HCT116 (cell line): ENCODE data around the gene LHFPL6. TPM values are rescaled to one million over a fixed set of nuclear protein-coding genes. Genes with fewer than 3 reads are reported as not detected.
A peak's percentile ranks its signal among the peaks of the same experiment; 100 is the strongest.

ENCODE experiments used
- ATAC-seq: fragments of 200-7000 bp; cut with Tn5 transposase; 2 replicates; pipeline ENCODE4 v1.9.1; 2020; ENCODE audit warnings: mild to moderate bottlenecking, moderate library complexity
- BruUV-seq: library from RNA; stranded (reverse); fragments of 400-500 nt; replicated peaks from 2 replicates; lab custom pipeline; 2021; lab: Mats Ljungman, UMichigan
- CTCF ChIA-PET: fragments of 300-600 bp; sonication (Branson Sonifier 250); formaldehyde crosslinking; loops from one replicate; lab custom pipeline; 2021; ENCODE audit warnings: antibody characterized with exemption; lab: Charles Lee
- POLR2A ChIA-PET: fragments of 300-600, 350-600 bp; sonication (Branson Sonifier 250); formaldehyde crosslinking; loops from one replicate; lab custom pipeline; 2021; ENCODE audit warnings: antibody characterized with exemption; lab: Charles Lee
- RAD21 ChIA-PET, 2 experiments: fragments of 300-600 bp; sonication (Branson Sonifier 250); formaldehyde crosslinking; loops; one replicate each; lab custom pipeline; 2023; ENCODE audit warnings: low total read pairs in 2 of 2; ENCODE audit not compliant: uncharacterized antibody in 2 of 2, unreplicated experiment in 2 of 2, low non-redundant PET in 1 of 2; lab: Charles Lee
- DNase-seq: peaks from one replicate; pipeline ENCODE4 v3.0.0-alpha.2; 2010; ENCODE audit warnings: low read depth, low spot score
- H2AFZ ChIP-seq: fragments of 200-600 bp; shearing (Covaris generic), sonication (generic); 2 replicates; pipeline ENCODE4 v1.6.1; 2017; ENCODE audit warnings: low read depth, mixed run types, mixed read lengths, antibody characterized with exemption, low read length; ENCODE audit not compliant: poor library complexity, severe bottlenecking
- H3K27ac ChIP-seq: 2 replicates; pipeline ENCODE4 v1.5.1; 2012; ENCODE audit warnings: low read depth, low read length
- H3K27me3 ChIP-seq: fragments of 200-600 bp; sonication (generic); 2 replicates; pipeline ENCODE4 v1.6.1; 2016; ENCODE audit warnings: mixed run types, low read length, mixed read lengths; ENCODE audit not compliant: insufficient read depth
- H3K36me3 ChIP-seq, 2 experiments: fragments of 200-500 bp in 1 of 2; fragments of 200-600 bp in 1 of 2; sonication (Bioruptor generic) in 1 of 2; sonication (generic) in 1 of 2; 2 replicates each; pipeline versions ENCODE4 v1.5.1 to v1.6.1; 2014 to 2016; ENCODE audit warnings: low read length in 2 of 2, inconsistent platforms in 1 of 2, mixed read lengths in 1 of 2, mixed run types in 1 of 2; ENCODE audit not compliant: insufficient read depth in 2 of 2, control insufficient read depth in 1 of 2
- H3K4me1 ChIP-seq, 2 experiments: fragments of 200-600 bp in 1 of 2; sonication (generic) in 1 of 2; 2 replicates each; pipeline versions ENCODE4 v1.5.1 to v1.6.1; 2012 to 2017; ENCODE audit warnings: low read length in 2 of 2, inconsistent platforms in 1 of 2, mild to moderate bottlenecking in 1 of 2, mixed read lengths in 1 of 2, mixed run types in 1 of 2, moderate library complexity in 1 of 2; ENCODE audit not compliant: insufficient read depth in 2 of 2, control insufficient read depth in 1 of 2
- H3K4me2 ChIP-seq: fragments of 200-600 bp; sonication (generic); 2 replicates; pipeline ENCODE4 v1.6.1; 2017; ENCODE audit warnings: mixed run types, low read length, mixed read lengths
- H3K4me3 ChIP-seq, 2 experiments: fragments of 200-600 bp in 1 of 2; sonication (generic) in 1 of 2; replicated peaks in 1 of 2; 2 replicates each; pipeline ENCODE4 v1.5.1; 2011 to 2016; ENCODE audit warnings: low read length in 2 of 2, control low read depth in 1 of 2, low read depth in 1 of 2, mild to moderate bottlenecking in 1 of 2, mixed read lengths in 1 of 2, mixed run types in 1 of 2
- H3K79me2 ChIP-seq: fragments of 200-600 bp; sonication (generic); 2 replicates; pipeline ENCODE4 v1.6.1; 2017; ENCODE audit warnings: mild to moderate bottlenecking, mixed run types, low read length, moderate library complexity, mixed read lengths; ENCODE audit not compliant: insufficient read depth
- H3K9ac ChIP-seq: fragments of 200-600 bp; sonication (generic); 2 replicates; pipeline ENCODE4 v1.6.1; 2016; ENCODE audit warnings: low read length, mixed read lengths
- H3K9me2 ChIP-seq: fragments of 200-600 bp; sonication (generic), shearing (Covaris generic); 2 replicates; pipeline ENCODE4 v1.6.1; 2017; ENCODE audit warnings: mixed run types, mild to moderate bottlenecking, moderate library complexity; ENCODE audit not compliant: insufficient read depth
- H3K9me3 ChIP-seq, 2 experiments: fragments of 200-500 bp in 1 of 2; fragments of 200-600 bp in 1 of 2; sonication (Bioruptor generic) in 1 of 2; sonication (generic) in 1 of 2; 2 replicates each; pipeline ENCODE4 v1.6.1; 2014 to 2017; ENCODE audit warnings: low read length in 2 of 2, mixed read lengths in 2 of 2, inconsistent platforms in 1 of 2, low read depth in 1 of 2, mild to moderate bottlenecking in 1 of 2, mixed run types in 1 of 2, moderate library complexity in 1 of 2; ENCODE audit not compliant: control insufficient read depth in 1 of 2, insufficient read depth in 1 of 2
- H4K20me1 ChIP-seq: fragments of 200-600 bp; sonication (generic), shearing (Covaris generic); 2 replicates; pipeline ENCODE4 v1.6.1; 2017; ENCODE audit warnings: mixed run types, mild to moderate bottlenecking, moderate library complexity; ENCODE audit not compliant: insufficient read depth
- CBX3 ChIP-seq: IDR thresholded peaks from 2 replicates; pipeline ENCODE4 v1.6.1; 2012; ENCODE audit warnings: low read depth
- CEBPB ChIP-seq: IDR thresholded peaks from 2 replicates; pipeline ENCODE4 v1.6.1; 2012; ENCODE audit warnings: low read depth
- EZH2 ChIP-seq: fragments of 200-600 bp; sonication (generic); IDR thresholded peaks from 2 replicates; pipeline ENCODE4 v1.6.1; 2017; ENCODE audit warnings: antibody characterized with exemption, mixed run types
- POLR2A ChIP-seq: IDR thresholded peaks from 2 replicates; pipeline ENCODE4 v1.7.0; 2011; ENCODE audit warnings: borderline replicate concordance; ENCODE audit not compliant: insufficient read depth, insufficient read length; ENCODE audit errors: extremely low read depth
- RAD21 ChIP-seq: IDR thresholded peaks from 2 replicates; pipeline ENCODE4 v1.6.1; 2012; ENCODE audit warnings: low read depth, mild to moderate bottlenecking
- ZFX ChIP-seq: fragments of 450-650 bp; IDR thresholded peaks from 2 replicates; pipeline ENCODE4 v1.6.1; 2017
- intact Hi-C: fragments of 100-400 bp; cut with micrococcal nuclease; formaldehyde crosslinking; loops from 2 replicates; pipeline ENCODE4 v1.10.0; 2022
- total RNA-seq: library from RNA; stranded (reverse); gene quantifications from one replicate; pipeline ENCODE4 v1.2.1, GENCODE V29; 2021; ENCODE audit not compliant: unreplicated experiment

Gene LHFPL6
- total RNA-seq, 1 experiment from 2014 or later = 0.22 TPM

DNA sequence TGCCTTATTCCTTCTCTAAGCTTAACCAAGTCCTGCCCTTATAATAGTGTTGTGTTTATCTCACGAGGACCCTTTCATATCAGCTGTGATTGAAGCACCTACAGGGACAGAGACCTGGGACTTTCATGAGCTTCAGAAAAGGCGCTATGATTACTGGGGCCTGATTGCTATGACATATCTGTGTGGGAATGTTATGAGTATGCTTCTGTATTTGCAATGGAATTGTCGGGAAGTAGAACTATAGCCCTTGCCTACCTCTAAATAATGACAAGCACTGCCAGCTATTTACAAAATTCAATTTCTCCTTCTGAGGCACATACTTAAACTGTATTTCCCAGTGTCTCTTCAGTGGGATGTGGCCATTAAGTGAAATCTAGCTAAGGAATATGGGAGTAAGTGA is 191.5 kb downstream of the LHFPL6 start:
- H3K9me2 ChIP-seq = no peaks in the 10 kb centered on the region
- peaks cover 47% of the 10 kb centered on the region for H3K27me3 ChIP-seq
- intact Hi-C loops = loop anchor here (10.0 kb wide), 1 partner anchor 357 kb away; no protein-coding TSS in a partner anchor
- H3K4me2 ChIP-seq = no peak overlapping the region
- no peaks in the 10 kb centered on the region for H3K36me3 ChIP-seq
- H4K20me1 ChIP-seq = no peaks in the 10 kb centered on the region
- ChIA-PET CTCF (no interaction called here), POLR2A (no interaction called here), RAD21 (no interaction called here)
- H2AFZ ChIP-seq = no peak overlapping the region
- no peaks in the 10 kb centered on the region for H3K4me1 ChIP-seq
- H3K79me2 ChIP-seq = no peaks in the 10 kb centered on the region
- DNase-seq (no peak), ATAC-seq (no peak)
- no peaks in the 10 kb centered on the region for H3K9me3 ChIP-seq
- no TSS peak for BruUV-seq
- no peak overlapping the region for H3K27ac ChIP-seq
- no peak overlapping the region for H3K4me3 ChIP-seq
- no peak overlapping the region for H3K9ac ChIP-seq
- TF ChIP-seq POLR2A (no peak), CEBPB (no peak), EZH2 (0 out of 2 replicates have a peak, but pooled peaks have one; percentile 30), ZFX (no peak)

DNA sequence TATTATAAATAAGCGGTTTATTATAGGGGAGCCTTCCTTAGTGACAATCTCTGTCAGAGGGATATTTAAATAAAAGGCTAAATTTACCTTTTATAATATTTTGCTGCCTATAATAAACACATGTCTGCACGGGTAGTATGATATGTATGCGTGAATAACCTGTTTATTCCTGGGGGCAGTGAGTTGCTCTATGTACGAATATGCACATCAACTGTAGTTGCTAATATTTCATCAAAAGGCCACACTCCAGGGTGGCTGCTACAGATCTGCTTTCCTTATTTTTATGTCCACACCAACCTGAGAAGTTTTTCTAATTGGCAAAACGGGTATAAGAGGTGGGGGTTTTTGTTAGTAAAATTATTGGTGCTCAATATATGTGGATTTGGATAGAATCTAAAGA is 192.0 kb downstream of the LHFPL6 start:
- Histone ChIP-seq H3K4me3 (no peak overlapping the region), H3K27ac (no peak overlapping the region), H3K36me3 (no peaks in the 10 kb centered on the region), H3K9me3 (no peaks in the 10 kb centered on the region), H4K20me1 (no peaks in the 10 kb centered on the region), H3K9ac (no peak overlapping the region), H3K27me3 (peaks cover 41% of the 10 kb centered on the region), H3K9me2 (no peaks in the 10 kb centered on the region), H2AFZ (no peak overlapping the region), H3K4me1 (no peaks in the 10 kb centered on the region), H3K79me2 (no peaks in the 10 kb centered on the region), H3K4me2 (no peak overlapping the region)
- ChIA-PET CTCF (no interaction called here), POLR2A (no interaction called here), RAD21 (no interaction called here)
- TF ChIP-seq CBX3 = no peak
- TF ChIP-seq RAD21 = no peak
- intact Hi-C loops = loop anchor here (10.0 kb wide), 1 partner anchor 356 kb away; no protein-coding TSS in a partner anchor
- ATAC-seq = no peak
- DNase-seq = no peak
- BruUV-seq = no TSS peak
